OCI-LY7 (cell line): Measurements from ENCODE around the gene ELMOD3. TPM values are rescaled to one million over a fixed set of nuclear protein-coding genes. Genes with fewer than 3 reads are reported as not detected.
A peak's percentile ranks its signal among the peaks of the same experiment; 100 is the strongest.

Experiments used
- BruUV-seq: library from RNA; stranded (reverse); fragments of 400-500 nt; replicated peaks from 2 replicates; lab custom pipeline; 2021; lab: Mats Ljungman, UMichigan
- CTCF ChIA-PET: fragments of 300-600 bp; sonication (Branson Sonifier 250); formaldehyde crosslinking; loops from one replicate; lab custom pipeline; 2022; ENCODE audit warnings: antibody characterized with exemption; ENCODE audit not compliant: unreplicated experiment; lab: Charles Lee
- POLR2A ChIA-PET: fragments of 300-600 bp; sonication (Branson Sonifier 250); formaldehyde crosslinking; loops from one replicate; lab custom pipeline; 2022; ENCODE audit warnings: antibody characterized with exemption; lab: Charles Lee
- DNase-seq: peaks from one replicate; pipeline ENCODE4 v3.0.0-alpha.2; 2015; ENCODE audit warnings: low spot score
- H2AFZ ChIP-seq: fragments of 200-600 bp; sonication (generic), shearing (Covaris generic); 2 replicates; pipeline ENCODE4 v1.6.1; 2014; ENCODE audit warnings: mild to moderate bottlenecking, antibody characterized with exemption, low read length, moderate library complexity
- H3K27ac ChIP-seq: fragments of 200-600 bp; sonication (generic); 2 replicates; pipeline ENCODE4 v1.5.1; 2014; ENCODE audit warnings: mixed run types, low read depth, mild to moderate bottlenecking, moderate library complexity, low read length, inconsistent platforms; ENCODE audit not compliant: poor library complexity, severe bottlenecking
- H3K36me3 ChIP-seq: fragments of 200-600 bp; sonication (generic); 2 replicates; pipeline ENCODE4 v1.6.1; 2014; ENCODE audit warnings: mild to moderate bottlenecking, antibody characterized with exemption, low read length, moderate library complexity, mixed read lengths; ENCODE audit not compliant: insufficient read depth
- H3K4me1 ChIP-seq: fragments of 200-600 bp; sonication (generic); 2 replicates; pipeline ENCODE4 v1.5.1; 2014; ENCODE audit warnings: mild to moderate bottlenecking, low read length; ENCODE audit not compliant: insufficient read depth, poor library complexity, severe bottlenecking
- H3K4me2 ChIP-seq: fragments of 200-600 bp; sonication (generic); 2 replicates; pipeline ENCODE4 v1.6.1; 2014; ENCODE audit warnings: mild to moderate bottlenecking, low read length
- H3K4me3 ChIP-seq: fragments of 200-600 bp; sonication (generic); 2 replicates; pipeline ENCODE4 v1.5.1; 2014; ENCODE audit warnings: mild to moderate bottlenecking, low read depth, low read length; ENCODE audit not compliant: poor library complexity, severe bottlenecking
- H3K79me2 ChIP-seq: fragments of 200-600 bp; sonication (generic); 2 replicates; pipeline ENCODE4 v1.6.1; 2016; ENCODE audit warnings: low read depth, mild to moderate bottlenecking, low read length, moderate library complexity, mixed read lengths; ENCODE audit not compliant: insufficient read depth
- H3K9me2 ChIP-seq: fragments of 200-600 bp; sonication (generic); 2 replicates; pipeline ENCODE4 v1.6.1; 2016; ENCODE audit warnings: mild to moderate bottlenecking, low read length, mixed read lengths; ENCODE audit not compliant: insufficient read depth
- H3K9me3 ChIP-seq: fragments of 200-600 bp; sonication (generic); 2 replicates; pipeline ENCODE4 v1.6.1; 2014; ENCODE audit warnings: mild to moderate bottlenecking, mixed run types, low read length, mixed read lengths
- H4K20me1 ChIP-seq: fragments of 200-600 bp; sonication (generic); 2 replicates; pipeline ENCODE4 v1.6.1; 2014; ENCODE audit warnings: mild to moderate bottlenecking, antibody characterized with exemption, low read length, moderate library complexity, mixed read lengths; ENCODE audit not compliant: insufficient read depth
- CTCF ChIP-seq: fragments of 200-600 bp; sonication (generic); conservative IDR thresholded peaks from 2 replicates; pipeline ENCODE4 v1.5.1; 2014; ENCODE audit warnings: mild to moderate bottlenecking, antibody characterized with exemption, low read length, moderate library complexity, mixed read lengths
- EZH2phosphoT487 ChIP-seq: fragments of 200-600 bp; sonication (generic); IDR thresholded peaks from 2 replicates; pipeline ENCODE4 v1.6.1; 2018; ENCODE audit warnings: low read depth, borderline replicate concordance, mild to moderate bottlenecking, mixed run types, antibody characterized with exemption, low read length, moderate library complexity, mixed read lengths
- intact Hi-C: fragments of 100-400 bp; cut with micrococcal nuclease; formaldehyde crosslinking; loops from one replicate; pipeline ENCODE4 v1.10.0; 2022; ENCODE audit not compliant: unreplicated experiment
- total RNA-seq, 2 experiments: library from RNA; depleted of rRNA in 1 of 2; stranded (reverse); fragments of >200 nt in 1 of 2; shearing (Covaris generic) in 1 of 2; gene quantifications; 2 replicates each; pipeline ENCODE4 v1.2.3, GENCODE V29; 2014 to 2022

The ELMOD3 gene
- total RNA-seq, 2 experiments from 2014 or later, result 12.0 to 18.5 TPM

DNA sequence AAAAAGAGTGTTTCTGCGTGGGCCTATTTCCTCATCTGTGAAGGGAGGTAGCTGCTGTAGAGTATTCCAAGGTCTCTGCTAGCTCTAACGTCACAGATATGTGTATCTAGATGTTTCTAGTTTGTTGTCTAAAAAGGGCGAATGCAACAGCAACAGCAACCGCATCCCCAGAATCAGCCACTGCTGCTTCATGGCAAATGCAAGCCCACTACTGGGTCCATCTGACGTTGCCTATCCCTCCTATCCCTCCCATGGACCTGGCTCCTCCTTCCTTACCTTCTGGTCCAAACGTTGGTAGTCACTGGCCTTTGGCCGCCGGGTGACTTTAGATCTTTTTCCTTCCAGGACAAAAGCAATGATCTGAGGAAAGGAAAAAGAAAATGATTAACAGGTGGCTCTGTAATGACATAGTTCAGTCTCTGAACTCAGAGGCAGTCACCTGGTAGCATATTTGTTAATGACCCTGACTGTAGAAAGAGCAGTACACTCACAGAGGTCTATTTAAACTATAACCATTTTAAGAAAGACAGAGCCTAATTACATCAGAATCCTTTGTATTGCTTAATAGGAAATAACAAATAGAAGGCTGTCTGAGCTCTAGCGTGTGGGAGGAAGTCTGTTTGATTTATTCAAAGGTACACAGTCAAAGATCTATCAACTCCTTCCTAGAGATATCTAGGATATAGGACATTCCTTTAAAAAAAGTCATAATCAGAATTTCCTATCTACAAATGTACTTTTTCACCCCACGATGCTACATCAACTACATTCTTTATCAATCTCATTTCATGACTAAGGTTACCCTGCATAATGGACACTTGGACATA is 29.7 kb upstream of the ELMOD3 start:
- no peak for DNase-seq
- Histone ChIP-seq H3K4me1 (peaks cover 37% of the 10 kb centered on the region), H2AFZ (no peak overlapping the region), H3K36me3 (peaks cover 75% of the 10 kb centered on the region), H3K79me2 (peaks cover 82% of the 10 kb centered on the region), H3K4me2 (peak overlapping the region; percentile 99), H3K27ac (no peak overlapping the region), H4K20me1 (peaks cover 43% of the 10 kb centered on the region), H3K9me3 (no peaks in the 10 kb centered on the region), H3K4me3 (peak overlapping the region; percentile 93), H3K9me2 (no peaks in the 10 kb centered on the region)
- intact Hi-C loops, result no loop called here
- POLR2A ChIA-PET, result interaction anchor here (0.6 to 1.8 kb wide), 4 partner anchors 10 to 294 kb away, joined by 3 to 6 read pairs (median 3); partner anchors contain the start of genes ELMOD3 and RETSAT
- no TSS peak for BruUV-seq
- TF ChIP-seq EZH2phosphoT487 (no peak), CTCF (no peak)
- CTCF ChIA-PET, result no interaction called here

- H3K4me2 ChIP-seq, result peak overlapping the region; percentile 99
- DNase-seq, result no peak
- ChIA-PET POLR2A (interaction anchor here (0.6 kb wide), 1 partner anchor 348 kb away, joined by 5 read pairs; no protein-coding TSS in a partner anchor), CTCF (no interaction called here)
- H3K4me3 ChIP-seq, result peak overlapping the region; percentile 93
- H3K4me1 ChIP-seq, result peaks cover 37% of the 10 kb centered on the region
- peaks cover 76% of the 10 kb centered on the region for H3K79me2 ChIP-seq
- no peak overlapping the region for H3K27ac ChIP-seq
- peaks cover 69% of the 10 kb centered on the region for H3K36me3 ChIP-seq
- peaks cover 43% of the 10 kb centered on the region for H4K20me1 ChIP-seq
- BruUV-seq, result no TSS peak
- no peak overlapping the region for H2AFZ ChIP-seq
- H3K9me3 ChIP-seq, result no peaks in the 10 kb centered on the region
- H3K9me2 ChIP-seq, result no peaks in the 10 kb centered on the region
- intact Hi-C loops, result no loop called here
- no peak for TF ChIP-seq EZH2phosphoT487
- TF ChIP-seq CTCF, result no peak
Observed at GRCh38 chr2:85325466-85325811, 29.1 kb upstream of the ELMOD3 start.
